ENCODE measurements around the gene GPR32.

GPR32 gene

DNA sequence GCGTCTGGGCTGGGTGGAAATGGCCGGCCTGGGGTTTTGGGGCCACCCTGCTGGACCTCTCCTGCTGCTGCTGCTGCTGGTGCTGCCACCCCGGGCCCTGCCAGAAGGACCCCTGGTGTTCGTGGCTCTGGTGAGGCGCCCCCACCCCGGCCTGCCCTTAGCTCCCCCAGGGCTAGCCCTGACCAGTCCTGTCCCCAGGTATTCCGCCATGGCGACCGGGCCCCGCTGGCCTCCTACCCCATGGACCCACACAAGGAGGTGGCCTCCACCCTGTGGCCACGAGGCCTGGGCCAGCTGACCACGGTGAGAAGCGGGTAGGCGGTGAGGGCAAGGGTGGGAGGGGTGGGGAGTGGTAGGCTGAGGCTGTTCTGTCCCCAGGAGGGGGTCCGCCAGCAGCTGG, 20.1 kb downstream of the GPR32 start, which contains the start of gene ACP4:
Gene ACP4 (plus strand): TSS at position 20 of the 400 bp plus-strand sequence. CDS start 0 bp downstream, at position 20.
- DNase-seq (ENCODE audit: low read depth) = no peak
- H3K4me3 ChIP-seq (ENCODE audit: low read depth, low read length) = no peak within 1 kb of the TSS
- TF ChIP-seq, protein P1, sequence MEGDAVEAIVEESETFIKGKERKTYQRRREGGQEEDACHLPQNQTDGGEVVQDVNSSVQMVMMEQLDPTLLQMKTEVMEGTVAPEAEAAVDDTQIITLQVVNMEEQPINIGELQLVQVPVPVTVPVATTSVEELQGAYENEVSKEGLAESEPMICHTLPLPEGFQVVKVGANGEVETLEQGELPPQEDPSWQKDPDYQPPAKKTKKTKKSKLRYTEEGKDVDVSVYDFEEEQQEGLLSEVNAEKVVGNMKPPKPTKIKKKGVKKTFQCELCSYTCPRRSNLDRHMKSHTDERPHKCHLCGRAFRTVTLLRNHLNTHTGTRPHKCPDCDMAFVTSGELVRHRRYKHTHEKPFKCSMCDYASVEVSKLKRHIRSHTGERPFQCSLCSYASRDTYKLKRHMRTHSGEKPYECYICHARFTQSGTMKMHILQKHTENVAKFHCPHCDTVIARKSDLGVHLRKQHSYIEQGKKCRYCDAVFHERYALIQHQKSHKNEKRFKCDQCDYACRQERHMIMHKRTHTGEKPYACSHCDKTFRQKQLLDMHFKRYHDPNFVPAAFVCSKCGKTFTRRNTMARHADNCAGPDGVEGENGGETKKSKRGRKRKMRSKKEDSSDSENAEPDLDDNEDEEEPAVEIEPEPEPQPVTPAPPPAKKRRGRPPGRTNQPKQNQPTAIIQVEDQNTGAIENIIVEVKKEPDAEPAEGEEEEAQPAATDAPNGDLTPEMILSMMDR (IDR thresholded peaks at IDR 0.05; ENCODE audit: low read depth, low read length) = no peak
- TF ChIP-seq, protein P2, sequence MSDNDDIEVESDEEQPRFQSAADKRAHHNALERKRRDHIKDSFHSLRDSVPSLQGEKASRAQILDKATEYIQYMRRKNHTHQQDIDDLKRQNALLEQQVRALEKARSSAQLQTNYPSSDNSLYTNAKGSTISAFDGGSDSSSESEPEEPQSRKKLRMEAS (IDR thresholded peaks at IDR 0.05; ENCODE audit: low read depth, low read length) = no peak
- TF ChIP-seq POLR2A (IDR thresholded peaks at IDR 0.05; ENCODE audit: extremely low read depth, insufficient read length) = no peak
- no peak for TF ChIP-seq MYC (IDR thresholded peaks at IDR 0.05; ENCODE audit: low read depth, low read length)

DNA sequence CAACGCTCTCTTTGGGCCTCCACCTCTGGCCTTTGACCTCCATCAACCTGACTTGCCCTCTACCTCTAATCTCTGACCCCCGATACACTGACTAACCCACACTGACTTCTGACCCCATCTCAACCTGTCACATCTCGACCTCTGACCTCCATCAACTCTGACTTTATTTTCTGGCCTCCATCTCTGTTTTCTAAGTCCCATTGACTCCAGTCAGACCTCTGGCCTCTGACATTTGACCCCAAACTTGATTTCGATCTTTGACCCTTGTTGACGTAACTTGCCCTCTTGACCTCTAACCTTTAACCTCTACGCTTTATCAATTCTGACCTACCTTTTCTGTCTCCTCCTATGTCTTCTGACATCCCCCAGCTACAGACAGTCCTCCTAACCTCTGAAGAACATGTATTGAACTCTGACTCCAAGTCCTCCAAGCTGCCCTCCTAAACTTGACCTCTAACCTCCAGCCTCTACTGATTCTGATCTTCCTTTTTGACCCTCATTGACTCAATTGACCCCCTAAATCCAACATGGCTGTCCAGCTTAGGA, 20.7 kb downstream of the GPR32 start:
- no peak overlapping the region for H3K4me3 ChIP-seq (ENCODE audit: low read depth, low read length)
- no peak for TF ChIP-seq POLR2A (IDR thresholded peaks at IDR 0.05; ENCODE audit: extremely low read depth, insufficient read length)
- TF ChIP-seq, protein P1 (IDR thresholded peaks at IDR 0.05; ENCODE audit: low read depth, low read length) = no peak
- TF ChIP-seq, protein P2 (IDR thresholded peaks at IDR 0.05; ENCODE audit: low read depth, low read length) = no peak
- no peak for TF ChIP-seq MYC (IDR thresholded peaks at IDR 0.05; ENCODE audit: low read depth, low read length)
- no peak for DNase-seq (ENCODE audit: low read depth)

DNA sequence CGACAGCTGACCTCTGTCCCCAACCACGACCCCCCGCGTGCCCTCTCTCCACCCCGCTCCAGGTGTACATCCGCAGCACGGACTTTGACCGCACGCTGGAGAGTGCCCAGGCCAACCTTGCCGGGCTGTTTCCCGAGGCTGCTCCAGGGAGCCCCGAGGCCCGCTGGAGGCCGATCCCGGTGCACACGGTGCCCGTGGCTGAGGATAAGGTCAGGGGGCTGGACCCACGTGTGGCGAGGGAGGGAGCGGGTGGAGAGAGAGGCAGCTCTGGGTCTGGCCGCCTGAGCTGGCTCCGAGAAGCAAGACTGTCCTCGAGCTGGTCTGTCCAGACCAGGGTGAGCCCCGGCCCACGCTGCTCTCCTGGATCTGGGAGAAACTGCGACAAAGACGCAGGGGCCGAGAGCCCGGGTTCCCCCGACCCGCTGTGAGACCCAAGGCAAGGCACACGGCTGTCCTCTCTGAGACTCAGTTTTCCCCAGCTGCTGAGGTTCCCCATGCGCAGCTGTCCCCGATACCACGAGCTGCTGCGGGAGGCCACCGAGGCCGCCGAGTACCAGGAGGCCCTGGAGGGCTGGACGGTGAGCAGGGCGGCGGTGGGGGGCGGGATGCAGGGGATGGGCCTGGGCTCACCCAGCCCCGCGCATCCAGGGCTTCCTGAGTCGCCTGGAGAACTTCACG, 21.5 kb downstream of the GPR32 start:
- no peak for TF ChIP-seq POLR2A (IDR thresholded peaks at IDR 0.05; ENCODE audit: extremely low read depth, insufficient read length)
- TF ChIP-seq, protein P1 (IDR thresholded peaks at IDR 0.05; ENCODE audit: low read depth, low read length) = no peak
- no peak for TF ChIP-seq MYC (IDR thresholded peaks at IDR 0.05; ENCODE audit: low read depth, low read length)
- TF ChIP-seq, protein P2 (IDR thresholded peaks at IDR 0.05; ENCODE audit: low read depth, low read length) = no peak
- DNase-seq (ENCODE audit: low read depth) = no peak
- no peak overlapping the region for H3K4me3 ChIP-seq (ENCODE audit: low read depth, low read length)

DNA sequence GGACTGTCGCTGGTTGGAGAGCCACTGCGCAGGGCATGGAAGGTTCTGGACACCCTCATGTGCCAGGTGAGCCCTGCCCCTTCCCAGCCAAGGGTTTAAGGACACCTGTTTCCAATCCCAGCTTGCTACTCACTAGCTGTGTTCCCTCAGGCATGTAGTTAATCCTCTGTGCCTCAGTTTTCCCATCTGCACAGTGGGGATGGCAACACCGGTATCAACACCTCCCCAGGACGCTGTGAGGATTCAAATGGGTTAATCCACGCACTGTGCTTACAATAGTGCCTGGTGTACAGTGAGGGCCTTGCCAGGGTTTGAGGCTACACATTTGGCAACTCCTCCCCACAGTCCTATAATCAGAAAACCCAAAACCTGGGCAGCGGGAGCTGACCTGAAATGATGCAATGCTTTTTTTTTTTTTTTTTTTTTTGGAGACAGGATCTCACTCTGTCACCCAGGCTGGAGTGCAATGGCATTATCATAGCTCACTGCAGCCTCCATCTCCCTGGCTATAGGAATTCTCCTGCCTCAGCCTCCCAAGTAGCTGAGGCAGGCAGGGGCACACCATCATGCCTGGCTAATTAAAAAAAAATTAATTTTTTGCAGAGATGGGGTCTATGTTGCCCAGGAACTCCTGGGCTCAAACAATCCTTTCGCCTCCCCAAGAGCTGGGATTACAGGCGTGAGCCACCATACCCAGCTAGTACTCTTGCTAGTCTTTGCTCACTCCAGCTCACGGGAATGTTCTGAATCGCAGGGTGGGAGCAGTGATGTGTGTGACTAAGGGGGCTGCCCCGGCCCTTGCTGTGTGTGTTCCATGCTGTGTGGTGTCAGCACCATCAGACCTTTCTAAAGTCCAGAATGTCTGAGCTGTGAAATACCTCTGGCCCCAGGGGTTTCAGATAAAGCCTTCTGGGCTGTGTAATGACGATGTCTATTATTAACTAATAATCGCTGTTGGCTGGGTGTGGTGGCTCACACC, 22.3 kb downstream of the GPR32 start:
- DNase-seq (ENCODE audit: low read depth) = no peak
- TF ChIP-seq POLR2A (IDR thresholded peaks at IDR 0.05; ENCODE audit: extremely low read depth, insufficient read length) (no peak), MYC (IDR thresholded peaks at IDR 0.05; ENCODE audit: low read depth, low read length) (no peak)
- TF ChIP-seq, protein P1 (IDR thresholded peaks at IDR 0.05; ENCODE audit: low read depth, low read length) = no peak
- TF ChIP-seq, protein P2 (IDR thresholded peaks at IDR 0.05; ENCODE audit: low read depth, low read length) = no peak
- H3K4me3 ChIP-seq (ENCODE audit: low read depth, low read length) = no peak overlapping the region

DNA sequence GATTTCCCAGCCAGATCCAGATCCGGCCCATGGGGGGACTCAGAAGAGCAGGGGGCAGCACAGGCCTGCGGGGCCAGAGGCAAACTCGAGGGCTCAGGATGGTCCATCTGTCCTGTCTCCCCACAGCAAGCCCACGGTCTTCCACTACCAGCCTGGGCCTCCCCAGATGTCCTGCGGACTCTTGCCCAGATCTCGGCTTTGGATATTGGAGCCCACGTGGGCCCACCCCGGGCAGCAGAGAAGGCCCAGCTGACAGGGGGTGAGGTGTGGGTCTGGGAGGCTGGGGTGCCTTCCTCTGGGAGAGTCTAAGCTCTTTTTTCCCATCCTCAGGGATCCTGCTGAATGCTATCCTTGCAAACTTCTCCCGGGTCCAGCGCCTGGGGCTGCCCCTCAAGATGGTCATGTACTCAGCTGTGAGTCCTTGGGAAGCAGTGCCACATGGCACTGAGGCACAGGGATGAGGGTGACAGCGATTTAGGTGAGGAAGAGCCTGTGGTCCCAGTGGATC, 23.3 kb downstream of the GPR32 start:
- DNase-seq (ENCODE audit: low read depth) = no peak
- H3K4me3 ChIP-seq (ENCODE audit: low read depth, low read length) = no peak overlapping the region
- TF ChIP-seq POLR2A (IDR thresholded peaks at IDR 0.05; ENCODE audit: extremely low read depth, insufficient read length) = peak; percentile 15
- TF ChIP-seq, protein P2 (IDR thresholded peaks at IDR 0.05; ENCODE audit: low read depth, low read length) = no peak

All from NB4 (cell line).